Glutamatergic neuron (in vitro differentiated cells): ENCODE data around the gene DAPK1. TPM values are rescaled to one million over a fixed set of nuclear protein-coding genes. Genes with fewer than 3 reads are reported as not detected.

Experiments used
- DNase-seq: peaks from one replicate; pipeline ENCODE4 v3.0.0; 2022
- H3K27ac Mint-ChIP-seq: one replicate; pipeline ENCODE4 v1.8.0; 2020; ENCODE audit warnings: mild to moderate bottlenecking, mixed read lengths, inconsistent platforms; ENCODE audit not compliant: unreplicated experiment
- H3K27me3 Mint-ChIP-seq: one replicate; pipeline ENCODE4 v1.8.0; 2020; ENCODE audit warnings: mild to moderate bottlenecking, moderate library complexity, mixed read lengths, inconsistent platforms; ENCODE audit not compliant: unreplicated experiment
- H3K36me3 Mint-ChIP-seq: one replicate; pipeline ENCODE4 v1.8.0; 2020; ENCODE audit warnings: mild to moderate bottlenecking, mixed read lengths, inconsistent platforms; ENCODE audit not compliant: unreplicated experiment
- H3K4me1 Mint-ChIP-seq: one replicate; pipeline ENCODE4 v1.8.0; 2020; ENCODE audit warnings: mild to moderate bottlenecking, low read depth, mixed read lengths, inconsistent platforms; ENCODE audit not compliant: unreplicated experiment
- H3K4me3 Mint-ChIP-seq: one replicate; pipeline ENCODE4 v1.8.0; 2020; ENCODE audit warnings: mild to moderate bottlenecking, mixed read lengths, inconsistent platforms; ENCODE audit not compliant: unreplicated experiment
- H3K9me3 Mint-ChIP-seq: one replicate; pipeline ENCODE4 v1.8.0; 2020; ENCODE audit warnings: mild to moderate bottlenecking, moderate library complexity, mixed read lengths, inconsistent platforms; ENCODE audit not compliant: unreplicated experiment
- total RNA-seq: library from RNA; stranded (reverse); fragmentation: NEBNext Ultra II Directional; extraction: Animal tissue kit (Norgen Biotek cat#: 25700); gene quantifications from one replicate; pipeline ENCODE4 v1.2.1, GENCODE V29; 2021; ENCODE audit not compliant: unreplicated experiment
- TF ChIP-seq, protein P1 (sequence below): fragments of 200-600 bp; sonication (generic); IDR thresholded peaks from one replicate; pipeline ENCODE4 v1.5.0; 2021; ENCODE audit not compliant: partially characterized antibody, unreplicated experiment

DAPK1 gene
- total RNA-seq, 1 donor from 2014 or later = 384 TPM

DNA sequence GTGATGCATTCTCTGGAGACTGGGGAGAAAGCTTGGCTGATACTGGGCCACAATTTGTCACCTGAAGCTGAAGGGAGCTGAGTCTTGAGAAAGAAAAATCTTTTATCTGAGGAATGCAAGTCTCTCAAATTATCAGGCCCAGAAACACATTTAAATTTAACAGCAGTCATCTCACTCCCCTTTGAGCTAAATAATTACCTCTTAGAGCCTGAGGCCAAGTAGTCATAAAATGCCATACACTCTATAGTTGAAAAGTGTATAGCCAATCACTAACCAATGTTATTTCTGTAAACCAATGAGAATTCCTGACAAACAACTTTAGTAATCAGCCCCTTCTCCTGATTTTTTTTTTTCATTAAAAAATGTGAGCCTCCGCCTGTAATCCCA, 32.7 kb upstream of the DAPK1 start:
- TF ChIP-seq, protein P1, sequence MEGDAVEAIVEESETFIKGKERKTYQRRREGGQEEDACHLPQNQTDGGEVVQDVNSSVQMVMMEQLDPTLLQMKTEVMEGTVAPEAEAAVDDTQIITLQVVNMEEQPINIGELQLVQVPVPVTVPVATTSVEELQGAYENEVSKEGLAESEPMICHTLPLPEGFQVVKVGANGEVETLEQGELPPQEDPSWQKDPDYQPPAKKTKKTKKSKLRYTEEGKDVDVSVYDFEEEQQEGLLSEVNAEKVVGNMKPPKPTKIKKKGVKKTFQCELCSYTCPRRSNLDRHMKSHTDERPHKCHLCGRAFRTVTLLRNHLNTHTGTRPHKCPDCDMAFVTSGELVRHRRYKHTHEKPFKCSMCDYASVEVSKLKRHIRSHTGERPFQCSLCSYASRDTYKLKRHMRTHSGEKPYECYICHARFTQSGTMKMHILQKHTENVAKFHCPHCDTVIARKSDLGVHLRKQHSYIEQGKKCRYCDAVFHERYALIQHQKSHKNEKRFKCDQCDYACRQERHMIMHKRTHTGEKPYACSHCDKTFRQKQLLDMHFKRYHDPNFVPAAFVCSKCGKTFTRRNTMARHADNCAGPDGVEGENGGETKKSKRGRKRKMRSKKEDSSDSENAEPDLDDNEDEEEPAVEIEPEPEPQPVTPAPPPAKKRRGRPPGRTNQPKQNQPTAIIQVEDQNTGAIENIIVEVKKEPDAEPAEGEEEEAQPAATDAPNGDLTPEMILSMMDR = no peak
- peaks cover 4% of the 10 kb centered on the region for H3K4me1 Mint-ChIP-seq
- no peak overlapping the region for H3K4me3 Mint-ChIP-seq
- H3K9me3 Mint-ChIP-seq = no peaks in the 10 kb centered on the region
- no peak for DNase-seq
- H3K36me3 Mint-ChIP-seq = no peaks in the 10 kb centered on the region
- H3K27ac Mint-ChIP-seq = no peak overlapping the region
- H3K27me3 Mint-ChIP-seq = peaks cover 2% of the 10 kb centered on the region

GRCh38 chr9:87465816-87466215, 31.9 kb upstream of the DAPK1 start:
- Mint-ChIP-seq H3K4me3 (no peak overlapping the region), H3K9me3 (no peaks in the 10 kb centered on the region), H3K4me1 (peaks cover 7% of the 10 kb centered on the region), H3K27me3 (peaks cover 2% of the 10 kb centered on the region), H3K36me3 (no peaks in the 10 kb centered on the region), H3K27ac (no peak overlapping the region)
- DNase-seq = no peak
- TF ChIP-seq, protein P1 = no peak

DNA sequence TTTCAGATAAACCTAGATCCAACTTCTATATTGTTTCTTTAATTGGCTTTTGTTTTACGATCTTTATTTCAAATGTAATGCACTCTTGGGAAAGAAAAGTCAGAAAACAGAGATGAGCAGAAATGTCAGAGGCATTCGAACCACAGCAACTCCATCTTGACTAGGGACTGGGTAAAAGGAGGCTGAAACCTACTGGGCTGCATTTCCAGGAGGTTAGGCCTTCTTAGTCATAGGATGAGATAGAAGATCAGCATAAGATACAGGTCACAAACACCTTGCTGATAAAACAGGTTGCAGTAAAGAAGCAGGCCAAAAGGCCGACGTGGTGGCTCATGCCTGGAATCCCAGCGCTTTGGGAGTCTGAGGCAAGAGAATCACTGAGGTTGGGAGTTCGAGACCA, 30.5 kb upstream of the DAPK1 start:
- Mint-ChIP-seq H3K9me3 (no peaks in the 10 kb centered on the region), H3K36me3 (no peaks in the 10 kb centered on the region), H3K27me3 (peaks cover 2% of the 10 kb centered on the region), H3K4me1 (peaks cover 7% of the 10 kb centered on the region), H3K4me3 (no peak overlapping the region), H3K27ac (no peak overlapping the region)
- TF ChIP-seq, protein P1 = no peak
- DNase-seq = no peak

DNA sequence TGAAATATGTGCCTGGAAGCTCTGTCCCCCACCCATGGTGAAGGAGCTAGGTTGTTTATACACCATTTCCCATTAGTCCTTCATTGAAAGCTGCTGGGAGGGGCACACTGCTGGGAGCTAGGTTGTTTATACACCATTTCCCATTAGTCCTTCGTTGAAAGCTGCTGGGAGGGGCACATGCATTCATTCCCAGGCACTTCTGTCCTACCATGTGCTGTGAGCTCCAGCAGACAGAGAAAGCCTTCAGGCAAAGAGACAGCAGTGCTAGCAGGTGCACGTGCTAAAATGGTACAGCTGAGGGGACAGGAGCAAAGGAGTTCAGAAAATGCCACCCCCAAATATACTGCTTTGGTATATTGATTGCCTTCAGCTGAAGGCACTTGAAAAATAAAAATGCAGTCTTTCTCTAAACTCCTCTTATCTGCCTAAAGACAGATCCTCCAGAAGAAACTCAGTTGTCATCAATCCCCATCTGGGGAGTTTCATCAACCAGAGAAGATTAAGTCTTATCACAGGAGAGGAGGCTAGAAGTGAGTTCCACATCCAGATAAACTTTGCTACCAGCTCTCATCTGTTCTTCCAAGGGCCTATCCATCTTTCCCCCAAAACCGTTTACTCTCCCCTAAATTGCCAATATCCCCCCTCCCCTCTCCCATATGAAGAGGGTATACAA, 27.7 kb upstream of the DAPK1 start:
- no peak overlapping the region for H3K4me3 Mint-ChIP-seq
- no peak for DNase-seq
- peaks cover 7% of the 10 kb centered on the region for H3K4me1 Mint-ChIP-seq
- no peaks in the 10 kb centered on the region for H3K36me3 Mint-ChIP-seq
- H3K9me3 Mint-ChIP-seq = no peaks in the 10 kb centered on the region
- H3K27me3 Mint-ChIP-seq = no peaks in the 10 kb centered on the region
- TF ChIP-seq, protein P1 = no peak
- H3K27ac Mint-ChIP-seq = no peak overlapping the region

GRCh38 chr9:87471746-87472145, 25.9 kb upstream of the DAPK1 start:
- H3K9me3 Mint-ChIP-seq = no peaks in the 10 kb centered on the region

More at GRCh38 chr9:87471746-87472145, 25.9 kb upstream of the DAPK1 start:
- DNase-seq = no peak
- Mint-ChIP-seq H3K4me3 (no peak overlapping the region), H3K4me1 (peaks cover 7% of the 10 kb centered on the region), H3K27me3 (no peaks in the 10 kb centered on the region), H3K27ac (no peak overlapping the region), H3K36me3 (no peaks in the 10 kb centered on the region)
- TF ChIP-seq, protein P1 = no peak
